Stimulated activated effector memory CD8-positive, alpha-beta T cell treated with anti-CD3 and anti-CD28 coated beads, Interleukin-12 subunit alpha, Interleukin-12 subunit beta, amount 100 ng/mL, for 72 hours (primary cell): Measurements from ENCODE around the gene C2CD2.
"Not testable (repeated sequence)": the region's sequence is repeated elsewhere in the genome, so short reads cannot be mapped to it uniquely, and the experiment has no call there.

Experiments
- ATAC-seq: fragments of 150-1000 bp; cut with Tn5 transposase; 2 replicates; pipeline ENCODE4 v1.10.0; 2021
- DNase-seq, 2 donors: peaks; one replicate each; pipeline ENCODE4 v3.0.0; 2021 to 2022; ENCODE audit warnings: low spot score in 2 of 2
- H3K27ac Mint-ChIP-seq: one replicate; pipeline ENCODE4 v1.8.0; 2022; ENCODE audit warnings: mild to moderate bottlenecking, mixed read lengths
- H3K36me3 Mint-ChIP-seq: one replicate; pipeline ENCODE4 v1.8.0; 2022; ENCODE audit warnings: mild to moderate bottlenecking, mixed read lengths
- H3K4me1 Mint-ChIP-seq: one replicate; pipeline ENCODE4 v1.8.0; 2022; ENCODE audit warnings: mixed read lengths
- H3K4me3 Mint-ChIP-seq: one replicate; pipeline ENCODE4 v1.8.0; 2022; ENCODE audit warnings: mild to moderate bottlenecking, mixed read lengths
- H3K9me3 Mint-ChIP-seq: one replicate; pipeline ENCODE4 v1.8.0; 2022; ENCODE audit warnings: mixed read lengths

Gene C2CD2

DNA sequence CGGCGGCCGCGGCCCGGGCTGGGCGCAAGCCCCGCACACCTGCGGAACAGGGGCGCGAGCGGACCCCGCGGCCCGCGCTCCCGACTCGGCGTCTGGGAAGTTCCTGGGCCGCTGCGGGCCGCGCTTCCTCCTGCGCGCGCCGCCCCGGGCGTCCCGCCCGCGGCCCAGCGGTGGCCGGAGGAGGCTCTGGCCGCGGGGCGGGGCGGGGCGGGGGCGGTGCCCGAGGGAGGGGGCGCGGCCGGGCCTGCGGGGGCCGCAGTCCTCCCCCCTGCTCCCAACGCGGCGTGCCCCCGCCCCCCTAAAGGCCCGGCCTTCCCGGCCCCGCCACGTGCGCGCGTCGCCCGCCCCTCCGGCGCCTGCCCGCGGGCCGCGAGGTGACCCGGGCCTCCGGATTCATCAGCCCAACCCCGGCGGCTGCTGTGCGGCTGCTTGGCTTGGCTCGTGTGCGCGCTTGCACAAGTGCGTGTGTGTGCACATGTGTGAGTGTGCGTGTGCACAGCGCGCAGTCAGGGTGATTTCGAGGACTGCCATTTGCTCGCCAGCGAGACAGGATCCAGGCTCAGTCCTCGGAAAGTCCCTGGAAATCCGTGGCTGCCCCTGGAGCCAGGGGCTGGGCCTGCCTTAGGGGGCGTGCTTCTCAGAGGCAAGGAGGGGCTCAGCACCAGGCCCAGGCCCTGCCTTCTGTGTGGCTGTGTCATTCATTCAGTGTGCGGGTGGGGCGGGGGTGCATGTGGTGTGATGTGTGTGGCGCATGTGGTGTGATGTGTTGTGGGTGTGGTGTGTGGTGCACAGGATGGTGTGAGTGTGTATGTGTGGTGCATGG, at the start of gene C2CD2:
Gene C2CD2 (minus strand): TSS at position 188 of the 823 bp plus-strand sequence. CDS start 370 bp downstream, outside the sequence.
- Mint-ChIP-seq H3K9me3 (no peaks in the 10 kb centered on the region), H3K4me3 (peak within 1 kb of the TSS; percentile 42), H3K36me3 (peaks cover 4% of the 10 kb centered on the region), H3K27ac (peak within 1 kb of the TSS; percentile 11), H3K4me1 (peaks cover 9% of the 10 kb centered on the region)
- DNase-seq, result no peak
- ATAC-seq, result peak; percentile 50

DNA sequence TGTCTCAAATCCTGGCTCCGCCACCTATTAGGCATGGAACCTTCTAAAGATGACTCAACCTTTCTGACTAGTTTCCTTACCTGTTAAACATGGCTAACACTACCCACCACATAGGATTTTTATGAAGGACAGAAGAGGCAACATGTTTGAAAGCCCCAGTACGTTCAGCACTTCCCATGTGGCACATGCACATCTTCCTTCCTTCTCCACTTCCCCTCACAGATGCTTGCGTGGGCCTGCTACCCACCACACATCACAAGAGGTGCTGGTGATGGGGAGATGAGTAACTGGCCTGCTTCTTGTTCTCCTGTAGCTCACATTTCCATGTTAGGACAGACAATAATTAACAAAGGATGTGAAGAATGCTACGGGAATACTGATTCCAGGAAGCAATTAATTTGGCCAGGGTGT, 49.2 kb upstream of the C2CD2 start:
- Mint-ChIP-seq H3K27ac (peak overlapping the region; percentile 75), H3K4me1 (peaks cover 54% of the 10 kb centered on the region), H3K9me3 (no peaks in the 10 kb centered on the region), H3K4me3 (peak overlapping the region; percentile 17), H3K36me3 (peaks cover 52% of the 10 kb centered on the region)
- DNase-seq (peak in 1 of 2 donors; percentile 50), ATAC-seq (peak; percentile 46)

DNA sequence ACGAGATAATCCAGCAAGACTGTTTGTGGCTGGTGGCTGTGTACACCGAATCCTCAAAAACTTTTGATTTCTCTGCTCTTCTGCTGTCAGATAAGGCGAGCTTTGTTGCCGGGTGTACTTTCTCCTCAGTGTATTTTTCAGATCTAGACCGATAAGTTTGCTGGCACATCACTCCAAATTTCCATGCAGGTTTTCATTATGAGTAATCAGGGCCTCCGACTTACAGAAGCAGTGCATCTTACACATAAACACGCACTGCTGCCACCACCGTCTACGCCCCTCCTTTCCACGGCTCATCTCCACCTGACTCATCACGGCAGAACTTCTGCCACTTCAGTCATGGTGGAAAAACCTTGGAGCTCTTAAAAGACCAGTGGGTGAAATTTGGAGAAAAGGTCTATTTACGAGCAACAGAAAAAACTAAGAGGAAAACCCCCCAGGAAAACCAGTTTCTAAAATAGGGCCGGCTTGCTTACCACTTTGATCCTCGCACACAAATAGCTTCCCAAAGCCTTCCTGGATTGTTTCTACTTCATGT, 48.7 kb upstream of the C2CD2 start:
- H3K36me3 Mint-ChIP-seq, result peaks cover 52% of the 10 kb centered on the region
- peaks cover 48% of the 10 kb centered on the region for H3K4me1 Mint-ChIP-seq
- peak overlapping the region; percentile 17 for H3K4me3 Mint-ChIP-seq
- H3K9me3 Mint-ChIP-seq, result no peaks in the 10 kb centered on the region
- DNase-seq, result peak; percentile 42 to 76
- peak overlapping the region; percentile 75 for H3K27ac Mint-ChIP-seq
- ATAC-seq, result peak; percentile 99

DNA sequence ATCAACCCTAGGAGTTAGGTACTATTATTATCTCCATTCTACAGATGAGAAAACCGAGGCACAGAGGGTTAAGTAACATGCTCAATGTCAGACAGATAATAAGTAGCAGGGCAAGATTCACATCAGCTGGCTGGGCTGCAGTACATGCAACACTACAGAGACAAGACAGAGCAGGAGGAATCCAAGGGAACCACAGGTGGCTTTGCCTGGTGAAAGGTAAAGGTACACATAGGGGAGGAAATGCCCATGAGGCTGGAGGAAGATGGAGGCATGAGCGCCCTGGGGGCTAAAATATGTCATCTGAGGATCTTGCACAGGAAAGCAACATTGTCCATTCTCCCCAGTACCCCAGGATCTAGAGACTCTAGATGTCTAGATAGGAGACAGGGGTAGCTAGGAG, 48.0 kb upstream of the C2CD2 start:
- peak overlapping the region; percentile 17 for H3K4me3 Mint-ChIP-seq

DNA sequence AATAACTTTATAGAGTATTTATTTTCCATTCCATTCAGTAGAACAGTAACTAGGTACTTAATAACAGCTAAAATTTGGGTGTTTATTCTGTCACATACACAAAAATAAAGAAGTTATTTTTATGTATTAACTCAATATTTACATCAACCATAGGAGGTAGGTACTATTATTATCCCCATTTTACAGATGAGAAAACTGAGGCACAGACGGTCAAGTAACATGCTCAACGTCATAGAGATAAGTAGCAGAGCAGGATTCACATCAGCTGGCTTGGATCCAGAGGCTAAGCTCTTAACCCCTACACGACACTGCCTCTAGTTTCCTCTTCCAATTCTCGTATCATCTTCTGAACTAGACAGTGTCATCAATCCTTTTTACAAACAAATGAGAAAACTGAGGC, 47.1 kb upstream of the C2CD2 start:
- Mint-ChIP-seq H3K4me1 (peaks cover 36% of the 10 kb centered on the region), H3K9me3 (no peaks in the 10 kb centered on the region), H3K27ac (peak overlapping the region; percentile 53), H3K4me3 (peak overlapping the region; percentile 17), H3K36me3 (peaks cover 61% of the 10 kb centered on the region)
- DNase-seq (peak in 1 of 2 donors; percentile 34), ATAC-seq (no peak)

More for the DNA sequence above, 48.0 kb upstream of the C2CD2 start:
- Mint-ChIP-seq H3K4me1 (peaks cover 43% of the 10 kb centered on the region), H3K36me3 (peaks cover 60% of the 10 kb centered on the region), H3K9me3 (no peaks in the 10 kb centered on the region), H3K27ac (peak overlapping the region; percentile 53)
- no peak for ATAC-seq
- DNase-seq, result peak in 1 of 2 donors; percentile 48

DNA sequence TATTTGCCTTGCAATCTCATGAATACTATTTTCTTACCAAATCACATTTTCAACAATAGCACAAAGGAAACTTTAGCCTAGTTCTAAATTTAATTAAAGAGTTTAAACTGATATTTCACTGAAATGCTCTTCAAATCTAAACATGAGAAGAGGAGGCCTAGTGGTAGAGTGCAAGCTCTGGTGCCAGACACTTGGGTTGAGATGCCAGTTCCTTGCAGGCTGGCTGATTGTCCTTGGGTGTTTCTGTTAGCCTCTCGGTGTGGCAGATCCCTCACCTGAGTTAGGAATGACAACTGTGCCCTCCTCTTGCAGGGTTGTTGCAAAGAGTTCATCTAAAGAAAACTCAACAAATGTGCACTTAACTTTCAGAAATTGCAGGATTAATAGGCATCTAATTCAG, 43.8 kb upstream of the C2CD2 start:
- peak in 1 of 2 donors; percentile 20 for DNase-seq
- Mint-ChIP-seq H3K9me3 (no peaks in the 10 kb centered on the region), H3K4me1 (peaks cover 16% of the 10 kb centered on the region), H3K27ac (no peak overlapping the region), H3K36me3 (peaks cover 75% of the 10 kb centered on the region), H3K4me3 (no peak overlapping the region)
- ATAC-seq, result no peak

DNA sequence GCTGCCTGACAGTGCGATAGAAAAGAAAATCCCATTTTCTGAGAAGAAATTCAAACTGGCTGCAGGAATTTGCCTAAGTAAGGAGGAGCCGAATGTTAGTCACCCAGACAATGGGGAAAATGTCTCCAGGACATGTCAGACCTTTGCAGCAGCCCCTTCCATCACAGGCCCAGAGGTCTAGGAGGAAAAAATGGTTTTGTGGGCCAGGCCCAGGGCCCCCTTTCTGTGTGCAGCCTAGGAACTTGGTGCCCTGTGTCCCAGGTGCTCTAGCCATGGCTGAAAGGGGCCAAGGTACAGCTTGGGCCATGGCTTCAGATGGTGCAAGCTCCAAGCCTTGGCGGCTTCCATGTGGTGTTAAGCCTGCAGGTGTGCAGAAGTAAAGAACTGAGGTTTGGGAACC, 41.8 kb upstream of the C2CD2 start:
- DNase-seq (no peak), ATAC-seq (no peak)
- Mint-ChIP-seq H3K27ac (no peak overlapping the region), H3K4me3 (no peak overlapping the region), H3K36me3 (peaks cover 75% of the 10 kb centered on the region), H3K9me3 (no peaks in the 10 kb centered on the region), H3K4me1 (no peaks in the 10 kb centered on the region)

DNA sequence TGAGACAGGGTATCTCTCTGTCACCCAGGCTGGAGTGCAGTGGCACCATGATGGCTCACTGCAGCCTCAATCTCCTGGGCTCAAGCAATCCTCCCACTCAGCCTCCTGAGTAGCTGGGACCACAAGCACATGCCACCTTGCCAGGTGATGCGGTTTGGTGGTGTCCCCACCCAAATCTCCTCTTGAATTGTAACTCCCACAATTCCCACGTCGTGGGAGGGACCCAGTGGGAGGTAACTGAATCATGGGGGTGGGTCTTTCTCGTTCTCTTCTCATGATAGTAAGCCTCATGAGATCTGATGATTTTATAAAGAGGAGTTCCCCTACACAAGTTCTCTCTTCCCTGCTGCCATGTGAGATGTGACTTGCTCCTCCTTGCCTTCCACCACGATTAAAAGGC, 40.8 kb upstream of the C2CD2 start:
- H3K9me3 Mint-ChIP-seq, H3K4me3 Mint-ChIP-seq, H3K4me1 Mint-ChIP-seq, ATAC-seq, H3K27ac Mint-ChIP-seq: not testable (repeated sequence)
- peak in 1 of 2 donors; percentile 10 for DNase-seq
- peaks cover 81% of the 10 kb centered on the region for H3K36me3 Mint-ChIP-seq

DNA sequence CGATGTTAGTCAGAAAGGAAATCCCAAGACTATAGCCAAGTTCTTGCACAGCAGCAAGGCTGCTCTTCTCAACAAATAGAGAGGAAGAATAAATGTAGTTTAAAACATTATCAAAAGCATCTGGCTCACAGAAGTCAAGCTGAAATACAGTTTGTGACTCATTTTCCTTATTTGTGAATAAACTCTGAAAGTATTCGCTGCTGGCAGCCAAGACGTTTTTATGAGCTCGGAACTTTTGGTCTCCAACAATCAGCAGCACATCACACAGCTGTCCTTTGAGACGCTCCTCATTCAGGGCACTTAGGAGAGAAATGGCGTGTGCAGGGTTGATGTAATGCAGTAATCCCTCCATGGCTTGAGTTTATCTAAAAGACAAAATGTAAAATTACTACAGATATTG, 39.9 kb upstream of the C2CD2 start:
- no peak for ATAC-seq
- Mint-ChIP-seq H3K4me1 (no peaks in the 10 kb centered on the region), H3K27ac (no peak overlapping the region), H3K9me3 (no peaks in the 10 kb centered on the region), H3K36me3 (peaks cover 86% of the 10 kb centered on the region), H3K4me3 (no peak overlapping the region)
- DNase-seq, result peak in 1 of 2 donors; percentile 15

DNA sequence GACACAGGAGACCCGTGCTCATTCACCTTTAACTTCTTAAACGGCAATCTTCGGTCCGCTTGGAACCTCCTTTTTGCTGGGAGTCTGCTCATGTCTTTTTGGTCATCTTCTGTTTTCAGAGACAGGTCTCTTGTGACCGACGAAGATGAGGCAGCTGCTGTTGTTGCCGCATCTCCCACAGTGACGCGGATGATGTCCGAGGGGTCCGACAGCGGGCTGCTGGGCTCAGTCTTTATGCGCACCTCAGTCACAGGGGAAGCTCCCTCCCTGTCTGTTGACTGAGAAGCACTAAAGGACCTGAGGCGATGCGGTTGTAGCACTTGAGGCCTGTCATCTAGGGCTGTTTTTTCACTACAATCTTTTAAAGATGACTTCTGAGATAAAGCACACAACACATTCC, 38.8 kb upstream of the C2CD2 start:
- DNase-seq, result peak in 1 of 2 donors; percentile 34
- Mint-ChIP-seq H3K4me1 (no peaks in the 10 kb centered on the region), H3K9me3 (no peaks in the 10 kb centered on the region), H3K27ac (no peak overlapping the region), H3K4me3 (no peak overlapping the region), H3K36me3 (peaks cover 76% of the 10 kb centered on the region)
- no peak for ATAC-seq

DNA sequence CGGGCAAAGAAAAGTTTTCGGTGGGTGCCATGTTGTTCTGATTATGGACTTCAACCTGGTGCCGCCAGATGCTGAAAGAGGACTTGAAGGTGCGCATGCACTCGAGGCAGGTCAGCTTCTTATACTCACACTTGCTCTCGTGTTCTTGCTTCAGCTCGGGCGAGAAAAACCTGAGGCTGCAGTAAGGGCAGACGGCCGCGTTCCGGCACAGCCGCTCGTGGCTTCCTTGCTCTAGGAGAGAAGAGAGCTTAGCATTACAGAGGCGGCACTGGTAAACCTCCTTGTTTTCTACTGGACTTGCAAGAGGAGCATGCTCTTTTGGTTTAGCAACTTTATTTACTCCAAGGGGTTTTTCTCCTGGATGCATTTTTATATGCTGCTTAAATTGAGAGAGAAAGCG, 37.8 kb upstream of the C2CD2 start:
- H3K36me3 Mint-ChIP-seq, result peaks cover 67% of the 10 kb centered on the region
- H3K27ac Mint-ChIP-seq, result no peak overlapping the region
- no peaks in the 10 kb centered on the region for H3K4me1 Mint-ChIP-seq
- no peak for ATAC-seq
- no peak for DNase-seq
- no peaks in the 10 kb centered on the region for H3K9me3 Mint-ChIP-seq
- no peak overlapping the region for H3K4me3 Mint-ChIP-seq

DNA sequence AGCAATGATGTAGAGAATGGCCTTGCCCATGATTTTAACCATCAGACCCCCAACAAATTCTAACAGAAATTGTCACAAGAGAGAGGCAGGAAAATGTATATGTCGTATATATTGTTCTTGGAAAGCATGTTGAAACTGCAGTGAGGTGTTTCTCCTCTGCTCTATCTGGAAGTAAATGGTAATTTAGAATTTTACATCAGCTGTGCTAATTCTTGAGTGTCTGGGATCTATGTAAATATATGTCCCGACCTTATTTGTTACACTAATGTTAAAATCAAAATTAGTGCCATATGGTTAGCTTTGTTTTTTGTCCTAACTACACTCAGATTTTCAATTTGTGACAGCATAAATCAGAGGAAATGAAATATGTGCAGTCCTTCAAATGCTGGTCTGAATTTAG, 35.9 kb upstream of the C2CD2 start:
- H3K27ac Mint-ChIP-seq, result no peak overlapping the region
- no peaks in the 10 kb centered on the region for H3K9me3 Mint-ChIP-seq
- no peaks in the 10 kb centered on the region for H3K4me1 Mint-ChIP-seq
- ATAC-seq (no peak), DNase-seq (no peak)
- peaks cover 55% of the 10 kb centered on the region for H3K36me3 Mint-ChIP-seq
- no peak overlapping the region for H3K4me3 Mint-ChIP-seq

DNA sequence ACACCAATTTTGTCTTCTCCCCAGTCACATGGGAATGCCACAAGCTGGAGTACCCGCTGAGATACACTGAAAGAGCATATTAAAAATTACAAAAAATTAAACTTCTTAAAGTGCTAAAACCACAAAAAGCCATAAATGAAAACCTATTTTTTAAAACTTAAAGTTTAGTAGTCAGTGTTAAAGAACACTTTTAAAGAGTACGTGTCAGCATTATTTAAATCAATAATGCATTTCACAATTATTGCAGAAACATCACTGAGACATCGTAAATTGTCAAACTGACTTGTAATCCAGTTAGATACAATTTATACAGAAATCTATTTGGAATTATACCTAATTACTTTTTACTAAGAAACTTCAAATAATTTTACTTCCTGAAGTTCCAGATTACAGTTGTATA, 33.5 kb upstream of the C2CD2 start:
- Mint-ChIP-seq H3K36me3 (peaks cover 36% of the 10 kb centered on the region), H3K4me1 (no peaks in the 10 kb centered on the region), H3K9me3 (peaks cover 7% of the 10 kb centered on the region), H3K27ac (no peak overlapping the region), H3K4me3 (no peak overlapping the region)
- no peak for ATAC-seq
- DNase-seq, result no peak

DNA sequence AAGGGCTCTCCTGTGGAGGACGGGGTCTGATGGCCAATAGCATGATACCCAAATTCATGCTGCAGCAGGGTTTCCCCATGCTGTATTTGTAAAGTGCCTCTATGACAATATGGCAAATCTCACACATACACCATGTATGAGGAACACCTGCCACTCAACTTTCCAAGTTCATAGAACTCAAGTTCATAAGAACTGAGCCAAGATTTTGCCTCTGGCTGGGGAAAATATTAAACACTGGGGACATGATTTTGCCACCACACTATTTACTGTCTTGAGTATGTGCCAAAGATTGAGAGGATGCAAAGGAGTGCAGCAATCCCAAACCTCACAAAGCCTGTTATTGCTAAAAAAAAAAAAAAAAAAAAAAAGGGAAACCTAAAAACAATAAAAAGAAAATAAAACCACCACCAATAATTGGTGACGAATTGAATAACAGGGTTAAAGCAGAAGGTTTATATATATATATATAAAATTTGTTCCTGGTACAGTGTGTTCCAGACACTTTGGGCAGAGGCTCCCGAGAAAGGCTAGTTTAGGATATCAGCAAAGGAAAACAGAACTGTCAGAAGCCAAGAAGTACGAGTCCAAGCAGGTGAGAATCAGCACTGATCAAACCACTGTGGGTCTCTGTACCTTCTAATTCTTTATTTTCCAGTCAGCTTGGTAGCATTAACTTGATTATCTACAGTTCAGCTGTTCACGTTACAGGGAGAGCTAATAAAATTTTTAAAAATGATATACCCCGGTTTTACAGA, 32.0 kb upstream of the C2CD2 start:
- Mint-ChIP-seq H3K4me1 (no peaks in the 10 kb centered on the region), H3K27ac (no peak overlapping the region), H3K36me3 (peaks cover 22% of the 10 kb centered on the region), H3K4me3 (no peak overlapping the region), H3K9me3 (peaks cover 8% of the 10 kb centered on the region)
- DNase-seq (no peak), ATAC-seq (no peak)

DNA sequence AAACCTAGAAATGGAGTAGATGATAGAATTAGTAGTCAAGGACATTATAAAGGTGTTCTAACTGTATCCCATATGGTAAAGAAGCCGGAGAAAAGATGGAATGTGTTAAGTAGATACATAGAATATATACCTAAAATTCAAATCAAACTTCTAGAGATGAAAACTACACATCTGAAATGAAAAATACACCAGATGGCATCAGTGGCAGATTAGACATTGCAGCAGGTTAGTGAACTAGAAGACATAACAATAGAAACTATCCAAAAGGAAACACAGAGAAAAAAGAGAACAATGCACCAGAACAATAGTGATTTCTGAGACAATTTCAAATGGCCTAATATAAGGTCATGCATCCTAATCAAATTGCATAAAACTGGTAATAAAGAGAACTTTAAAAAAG, 29.4 kb upstream of the C2CD2 start:
- H3K27ac Mint-ChIP-seq, result no peak overlapping the region
- H3K4me3 Mint-ChIP-seq, result no peak overlapping the region
- no peak for ATAC-seq
- peaks cover 13% of the 10 kb centered on the region for H3K9me3 Mint-ChIP-seq
- H3K36me3 Mint-ChIP-seq, result no peaks in the 10 kb centered on the region
- DNase-seq, result no peak
- no peaks in the 10 kb centered on the region for H3K4me1 Mint-ChIP-seq
